Right ventricle myocardium superior (tissue), 1 donor: ENCODE data around the gene SCLY. TPM values are rescaled to one million over a fixed set of nuclear protein-coding genes. Genes with fewer than 3 reads are reported as not detected.

ENCODE experiments used
- ATAC-seq: fragments of 200-7000 bp; cut with Tn5 transposase; one replicate; pipeline ENCODE4 v1.9.1; 2020; ENCODE audit warnings: mild to moderate bottlenecking; ENCODE audit not compliant: poor library complexity
- DNase-seq: peaks from one replicate; pipeline ENCODE4 v3.0.0-alpha.2; 2020
- intact Hi-C: fragments of 100-400 bp; cut with DNase I; formaldehyde crosslinking; loops from one replicate; pipeline ENCODE4 v1.11.2; 2022
- total RNA-seq: library from RNA; stranded (reverse); fragmentation: NEBNext Ultra II Directional; extraction: Animal tissue kit (Norgen Biotek cat#: 25700); gene quantifications from one replicate; pipeline ENCODE4 v1.2.1, GENCODE V29; 2021
- donor health status: DM: no; HTN: yes; CAD: no; lungs with severe emphysema.

The SCLY gene
- total RNA-seq, 1 donor from 2014 or later: 8.6 TPM

GRCh38 chr2:238091436-238092060 is 30.7 kb downstream of the SCLY start:
- intact Hi-C loops: no loop called here
- DNase-seq (no peak), ATAC-seq (no peak)

GRCh38 chr2:238092486-238093035 is 31.8 kb downstream of the SCLY start:
- DNase-seq (no peak), ATAC-seq (no peak)
- intact Hi-C loops: no loop called here

- DNase-seq (no peak), ATAC-seq (no peak)
- intact Hi-C loops: no loop called here
These were observed 32.7 kb downstream of the SCLY start for GRCh38 chr2:238093181-238094140.

DNA sequence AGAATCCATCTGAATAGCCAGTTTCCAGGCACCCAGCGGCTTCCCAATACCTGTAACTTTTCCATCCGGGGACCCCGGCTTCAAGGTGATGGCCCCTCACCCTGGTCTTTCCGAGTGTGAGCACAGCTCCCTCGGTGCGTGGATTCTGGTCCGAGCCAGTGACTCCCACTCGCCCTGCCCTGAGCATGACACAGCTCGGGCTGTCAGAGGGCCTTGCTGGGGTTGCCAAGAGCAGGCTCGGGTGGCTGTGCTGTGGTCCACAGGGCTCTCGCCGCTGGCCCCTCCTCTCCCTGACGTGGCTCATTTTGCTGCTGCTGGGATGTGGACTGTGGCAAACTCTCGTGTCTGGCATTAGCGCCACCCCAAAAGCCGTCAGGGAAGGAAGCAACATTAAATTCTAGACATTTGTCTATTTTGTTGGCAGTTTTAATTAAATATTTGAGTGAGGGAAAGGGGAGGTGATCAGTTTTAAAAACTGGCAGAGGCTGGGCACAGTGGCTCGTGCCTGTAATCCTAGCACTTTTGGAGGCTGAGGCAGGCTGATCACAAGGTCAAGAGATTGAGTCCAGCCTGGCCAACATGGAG is 33.7 kb downstream of the SCLY start:
- ATAC-seq (no peak), DNase-seq (no peak)
- intact Hi-C loops: no loop called here

DNA sequence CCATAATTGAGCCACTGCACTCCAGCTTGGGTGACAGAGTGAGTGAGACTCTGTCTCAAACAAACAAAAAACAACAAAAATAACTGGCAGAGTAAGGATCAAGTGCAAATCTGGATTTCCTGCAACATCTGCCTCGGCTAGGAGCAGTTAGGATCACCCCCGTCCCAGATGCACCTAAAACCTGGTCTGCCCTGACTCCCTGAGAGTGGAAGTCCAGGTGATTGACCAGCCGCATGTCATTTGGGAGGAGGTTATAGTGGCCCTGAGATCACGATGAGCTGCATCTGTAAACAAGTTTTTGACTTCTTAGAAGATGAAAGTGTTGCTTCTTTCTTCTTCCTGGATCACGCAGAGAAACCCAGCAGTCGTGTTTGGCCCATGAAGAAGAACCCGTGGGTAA is 34.3 kb downstream of the SCLY start:
- DNase-seq (no peak), ATAC-seq (no peak)
- intact Hi-C loops: no loop called here

- intact Hi-C loops: no loop called here
- ATAC-seq (no peak), DNase-seq (no peak)
These were observed 35.7 kb downstream of the SCLY start for GRCh38 chr2:238096311-238097011.

GRCh38 chr2:238097201-238097987 is 36.6 kb downstream of the SCLY start:
- no peak for ATAC-seq
- DNase-seq: no peak

DNA sequence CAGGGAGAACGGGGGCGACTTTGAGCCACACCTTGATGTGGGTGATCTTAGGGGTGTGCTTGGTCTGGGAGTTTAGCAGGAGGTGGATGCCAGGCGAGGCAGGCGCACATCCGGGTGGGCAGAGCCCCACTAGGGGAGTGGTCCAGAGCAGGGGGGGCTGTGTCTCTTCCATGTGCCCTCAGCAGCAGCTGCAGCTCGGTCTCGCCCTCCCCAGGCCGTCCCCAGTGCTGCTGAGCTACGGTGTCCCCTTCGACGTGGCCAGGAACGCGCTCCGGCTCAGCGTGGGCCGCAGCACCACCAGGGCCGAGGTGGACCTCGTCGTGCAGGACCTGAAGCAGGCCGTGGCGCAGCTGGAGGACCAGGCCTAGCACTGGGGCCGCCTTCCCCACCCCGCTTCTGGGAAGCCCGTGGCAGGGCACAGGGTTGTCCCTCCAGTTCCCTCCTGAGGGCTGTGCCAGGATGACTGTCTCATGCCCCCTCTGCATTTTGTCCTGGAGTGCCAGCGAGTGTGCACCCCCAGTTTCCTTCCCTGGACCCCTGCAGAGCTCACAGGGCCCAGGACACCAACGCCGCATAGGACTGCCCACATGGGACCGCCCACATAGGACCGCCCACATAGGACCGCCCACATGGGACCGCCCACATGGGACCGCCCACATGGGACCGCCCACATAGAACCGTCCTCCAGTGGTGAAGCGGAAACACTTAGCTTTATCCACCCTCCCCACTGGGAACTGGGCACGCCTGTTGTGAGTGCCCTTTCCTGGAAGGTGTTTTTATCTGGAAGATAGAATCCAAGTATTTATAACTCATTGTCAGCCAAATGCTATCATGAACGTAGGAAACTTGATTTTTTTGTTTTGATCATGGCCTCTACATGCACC is 37.4 kb downstream of the SCLY start:
- DNase-seq: peak; percentile 75
- intact Hi-C loops: no loop called here
- ATAC-seq: peak; percentile 84

More at GRCh38 chr2:238097201-238097987, 36.6 kb downstream of the SCLY start:
- intact Hi-C loops: no loop called here

DNA sequence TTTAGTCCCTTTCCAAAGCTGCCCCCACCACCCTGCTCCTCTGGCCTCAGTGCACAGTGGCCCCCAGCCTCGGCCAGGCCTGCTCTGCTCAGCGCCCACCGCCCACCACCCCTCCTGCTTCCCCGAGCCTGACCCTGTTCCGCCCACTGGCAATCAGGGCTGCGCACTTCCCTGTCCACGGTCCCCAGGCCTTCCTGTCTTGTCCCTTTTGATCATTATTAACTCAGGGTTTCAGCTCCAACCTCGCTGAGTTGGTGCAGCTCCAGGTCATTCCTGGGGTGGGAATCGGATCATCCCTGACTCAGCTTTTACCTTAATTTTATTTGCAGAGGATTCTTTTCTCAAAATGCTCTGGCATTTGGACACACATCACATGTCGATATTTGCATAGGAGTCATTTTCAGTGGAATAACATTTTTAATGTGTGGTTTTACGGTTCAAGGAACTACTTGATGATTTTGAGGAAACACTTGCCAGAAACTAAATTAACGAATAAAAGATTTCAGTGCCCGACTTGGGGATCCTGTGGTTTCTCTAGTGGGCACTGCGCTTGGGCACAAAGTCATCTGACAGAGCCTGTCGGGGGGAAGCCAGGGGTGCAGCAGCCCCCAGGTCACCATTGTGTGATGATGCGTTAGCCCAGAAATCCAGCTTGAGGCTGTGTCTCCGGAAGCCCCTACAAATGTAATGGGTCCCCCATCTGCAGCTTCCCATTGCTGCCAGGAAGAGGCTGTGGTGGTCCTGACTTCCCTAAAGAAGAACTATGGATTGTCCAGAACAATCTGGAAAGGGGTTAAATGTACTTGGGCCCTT is 38.3 kb downstream of the SCLY start:
- peak; percentile 42 for ATAC-seq
- intact Hi-C loops: no loop called here
- DNase-seq: no peak

DNA sequence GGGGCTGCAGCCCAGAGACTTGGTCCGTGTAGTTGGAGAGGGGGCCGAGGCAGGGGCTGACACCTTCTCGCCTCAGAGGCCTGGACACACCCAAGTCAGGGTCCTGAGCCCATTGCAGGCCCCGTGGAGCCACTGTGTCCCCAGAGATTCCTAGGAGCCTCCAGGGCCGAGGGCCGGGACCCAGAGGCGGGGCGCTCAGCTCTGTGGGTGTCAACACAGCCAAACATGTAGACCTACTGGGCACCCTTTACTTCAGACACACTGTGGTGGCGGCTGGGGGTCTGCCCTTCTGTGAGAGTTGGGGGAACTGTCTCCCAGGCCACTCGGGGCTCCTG is 38.9 kb downstream of the SCLY start:
- ATAC-seq (no peak), DNase-seq (no peak)
- intact Hi-C loops: no loop called here

GRCh38 chr2:238100049-238100820 is 39.4 kb downstream of the SCLY start, which contains the start of gene ESPNL:
Gene ESPNL (plus strand): TSS chr2:238100340. CDS start chr2:238100420, 80 bp downstream.
- no peak for ATAC-seq
- no peak for DNase-seq
- intact Hi-C loops: no loop called here

DNA sequence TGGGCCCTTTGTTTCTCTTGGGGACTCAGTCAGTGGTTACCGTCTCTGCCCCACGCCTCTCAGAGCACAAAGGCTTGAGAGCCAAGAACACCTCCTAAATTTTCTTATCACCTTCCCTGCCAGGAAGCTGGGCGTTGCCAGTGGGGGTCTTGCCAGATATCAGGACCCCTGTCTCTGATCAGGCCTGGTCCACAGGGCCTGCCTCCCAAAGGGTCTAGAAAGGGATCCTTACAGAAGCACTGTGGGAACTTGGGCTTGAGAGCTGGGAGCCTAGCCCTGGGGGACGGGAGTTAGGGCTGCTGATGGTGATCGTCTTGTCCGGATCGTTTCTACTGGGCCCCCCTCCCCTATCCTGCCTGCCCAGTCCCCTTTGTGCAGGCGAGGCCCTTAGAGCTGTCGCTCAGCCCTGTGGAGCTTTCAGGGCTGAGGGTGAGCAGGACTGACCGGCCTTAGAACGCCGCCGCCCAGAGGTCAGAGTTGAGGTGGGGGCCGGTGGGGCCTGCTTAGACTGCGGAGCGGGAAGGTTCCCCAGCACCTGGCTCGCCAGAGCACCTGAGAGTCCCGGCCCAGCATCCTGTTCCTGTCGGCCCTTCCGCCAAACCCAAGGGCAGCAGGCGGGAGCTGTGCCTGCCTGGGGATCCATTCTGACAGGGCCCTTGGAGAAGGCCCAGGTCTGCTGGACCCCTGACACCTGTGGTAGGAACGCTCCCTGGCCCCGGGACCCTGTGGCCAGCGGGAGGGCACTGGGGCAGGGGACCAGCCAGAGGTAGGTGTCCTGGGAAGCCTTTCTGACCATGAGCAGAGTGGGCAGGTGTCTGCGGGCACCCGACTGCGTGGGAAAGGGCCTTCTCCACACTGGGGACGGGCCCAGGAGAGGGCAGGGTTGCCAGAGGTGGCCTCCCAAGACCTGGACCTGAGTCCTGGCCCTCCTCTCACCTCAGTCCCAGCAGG is 40.3 kb downstream of the SCLY start:
- ATAC-seq: no peak
- intact Hi-C loops: no loop called here
- no peak for DNase-seq

DNA sequence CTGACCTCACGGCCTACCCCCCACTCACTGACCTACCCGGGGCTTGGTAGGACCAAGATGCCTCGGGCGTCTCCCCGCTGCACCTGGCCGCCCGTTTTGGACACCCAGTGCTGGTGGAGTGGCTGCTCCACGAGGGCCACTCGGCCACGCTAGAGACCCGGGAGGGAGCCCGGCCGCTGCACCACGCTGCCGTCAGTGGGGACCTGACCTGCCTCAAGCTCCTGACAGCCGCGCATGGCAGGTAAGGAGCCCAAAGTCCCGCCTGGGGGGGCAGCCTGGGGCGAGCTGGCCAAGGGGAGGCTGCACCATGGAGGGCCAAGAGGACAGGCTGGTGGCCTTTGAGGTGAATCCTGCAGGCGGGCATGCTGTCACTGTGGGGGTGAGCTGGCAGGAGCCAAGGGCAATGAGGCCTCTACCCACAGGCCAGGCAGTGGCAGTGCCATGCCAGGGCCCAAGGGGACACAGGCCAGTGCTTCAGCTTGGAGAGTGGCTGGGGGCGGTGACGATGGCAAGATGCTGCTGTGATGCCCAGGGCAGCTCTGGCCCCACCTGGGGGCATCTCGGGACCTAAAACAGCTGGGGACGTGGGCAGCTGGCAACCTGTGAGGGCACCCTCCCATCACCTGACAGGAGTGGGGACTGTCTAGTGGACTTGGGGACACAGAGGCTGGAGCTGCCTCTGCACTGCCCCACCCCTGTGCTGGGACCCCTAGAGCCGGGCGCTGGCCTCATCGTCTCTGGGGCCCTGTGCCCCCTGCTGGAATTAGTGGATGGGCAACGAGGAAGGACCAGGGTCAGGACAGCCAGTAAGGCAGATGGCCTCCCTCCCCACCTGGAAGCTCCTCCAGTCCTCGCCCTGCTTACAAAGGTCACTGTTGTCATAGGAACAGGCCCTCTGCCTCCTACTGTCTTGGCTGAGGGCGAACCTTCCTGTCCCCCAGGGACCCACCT is 41.4 kb downstream of the SCLY start:
- ATAC-seq (no peak), DNase-seq (no peak)
- intact Hi-C loops: no loop called here

GRCh38 chr2:238102865-238103264 is 42.1 kb downstream of the SCLY start:
- intact Hi-C loops: no loop called here
- no peak for ATAC-seq

More at GRCh38 chr2:238102865-238103264, 42.1 kb downstream of the SCLY start:
- DNase-seq: no peak
